Measurements from ENCODE around the gene ACSL5.
"Not testable (repeated sequence)": the region's sequence is repeated elsewhere in the genome, so short reads cannot be mapped to it uniquely, and the experiment has no call there.

DNA sequence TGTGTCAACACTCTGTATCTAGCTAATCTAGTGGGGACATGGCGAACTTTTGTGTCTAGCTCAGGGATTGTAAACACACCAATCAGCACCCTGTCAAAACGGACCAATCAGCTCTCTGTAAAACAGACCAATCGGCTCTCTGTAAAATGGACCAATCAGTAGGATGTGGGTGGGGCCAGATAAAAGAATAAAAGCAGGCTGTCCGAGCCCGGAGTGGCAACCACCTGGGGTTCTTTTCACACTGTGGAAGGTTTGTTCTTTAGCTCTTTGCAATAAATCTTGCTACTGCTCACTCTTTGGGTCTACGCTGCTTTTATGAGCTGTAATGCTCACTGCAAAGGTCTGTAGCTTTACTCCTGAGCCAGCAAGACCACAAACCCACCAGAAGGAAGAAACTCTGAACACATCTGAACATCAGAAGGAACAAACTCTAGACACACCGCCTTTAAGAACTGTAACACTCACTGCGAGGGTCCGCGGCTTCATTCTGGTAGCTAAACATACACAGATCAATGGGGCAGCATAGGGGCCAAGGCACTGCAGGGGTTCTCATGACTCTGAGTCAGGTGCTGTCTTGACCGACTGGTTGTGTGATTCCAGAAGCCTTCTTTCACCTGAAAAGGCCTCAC lies 1.6 kb upstream of the ACSL5 start:
- TF ChIP-seq EZH2 (IDR thresholded peaks at IDR 0.05); POLR2AphosphoS5 (IDR thresholded peaks at IDR 0.05; ENCODE audit: borderline replicate concordance, low read depth, low read length): not testable (repeated sequence)
